NCI-H1436 treated with DMSO at 0.1 percent for 48 hours (cell line): ENCODE data around the gene RPL36A.

Source experiments
- DNase-seq: peaks from one replicate; lab custom pipeline; 2025; lab: John Stamatoyannopoulos, UW

The RPL36A gene

GRCh38 chrX:101393530-101394305 is 2.9 kb downstream of the RPL36A start:
- DNase-seq: no peak

- DNase-seq: no peak
These were observed 3.6 kb downstream of the RPL36A start for GRCh38 chrX:101394372-101394771.

- no peak for DNase-seq
These were observed 5.0 kb downstream of the RPL36A start for GRCh38 chrX:101395789-101396188.

GRCh38 chrX:101397779-101398178 is 7.0 kb downstream of the RPL36A start:
- DNase-seq: no peak

- DNase-seq: no peak
These were observed 7.9 kb downstream of the RPL36A start for GRCh38 chrX:101398694-101399093.

- DNase-seq: no peak
These were observed 9.0 kb downstream of the RPL36A start for GRCh38 chrX:101399825-101400224.

GRCh38 chrX:101407167-101407747 is 16.4 kb downstream of the RPL36A start:
- no peak for DNase-seq

GRCh38 chrX:101407748-101408531 is 17.1 kb downstream of the RPL36A start, which contains the start of the genes GLA and HNRNPH2:
Gene GLA (minus strand): TSS chrX:101407925. CDS start chrX:101407903, 22 bp downstream.
Gene HNRNPH2 (plus strand): TSS chrX:101408222. CDS start chrX:101411989, 3,767 bp downstream.
- DNase-seq: peak; percentile 99

- DNase-seq: no peak
These were observed 17.7 kb downstream of the RPL36A start for GRCh38 chrX:101408532-101408841.

- DNase-seq: no peak
These were observed 18.2 kb downstream of the RPL36A start for GRCh38 chrX:101409043-101409442.

GRCh38 chrX:101410461-101410860 is 19.6 kb downstream of the RPL36A start:
- no peak for DNase-seq

- DNase-seq: no peak
These were observed 21.2 kb downstream of the RPL36A start for GRCh38 chrX:101411984-101412383.

- peak; percentile 50 for DNase-seq
These were observed 24.7 kb downstream of the RPL36A start for GRCh38 chrX:101415180-101416145.

- no peak for DNase-seq
These were observed 25.9 kb downstream of the RPL36A start for GRCh38 chrX:101416691-101417090.

- no peak for DNase-seq
These were observed 26.4 kb downstream of the RPL36A start for GRCh38 chrX:101417190-101417589.

GRCh38 chrX:101417981-101418841 is 27.4 kb downstream of the RPL36A start:
- no peak for DNase-seq

GRCh38 chrX:101419489-101419888 is 28.7 kb downstream of the RPL36A start:
- DNase-seq: no peak

- no peak for DNase-seq
These were observed 37.1 kb downstream of the RPL36A start for GRCh38 chrX:101427954-101428353.

GRCh38 chrX:101429934-101430333 is 39.1 kb downstream of the RPL36A start:
- no peak for DNase-seq

GRCh38 chrX:101430457-101431078 is 39.8 kb downstream of the RPL36A start:
- DNase-seq: no peak
